Left lung (tissue), 10 donors: ENCODE results near the gene REG3A. TPM values are rescaled to one million over a fixed set of nuclear protein-coding genes. Genes with fewer than 3 reads are reported as not detected.

Experiments used
- ATAC-seq: fragments of 200-7000 bp; cut with Tn5 transposase; one replicate; pipeline ENCODE4 v1.9.1; 2020; ENCODE audit warnings: moderate library complexity
- DNase-seq, 4 donors: peaks; one replicate each; pipeline ENCODE4 v3.0.0-alpha.2; 2013 to 2020
- H3K27ac ChIP-seq, 2 donors: fragments of 200-600 bp; sonication (generic) in 1 of 2; one replicate each; pipeline versions ENCODE4 v1.5.0 to v1.8.0; 2020 to 2021
- H3K27me3 ChIP-seq, 2 donors: fragments of 200-600 bp; sonication (generic) in 1 of 2; one replicate each; pipeline versions ENCODE4 v1.5.0 to v1.8.0; 2020 to 2021
- H3K36me3 ChIP-seq, 2 donors: fragments of 200-600 bp; sonication (generic) in 1 of 2; one replicate each; pipeline versions ENCODE4 v1.5.0 to v1.8.0; 2020 to 2021
- H3K4me1 ChIP-seq, 2 donors: fragments of 200-600 bp; one replicate each; pipeline ENCODE4 v1.8.0; 2021
- H3K4me3 ChIP-seq, 2 donors: fragments of 200-600 bp; sonication (generic) in 1 of 2; one replicate each; pipeline versions ENCODE4 v1.5.0 to v1.8.0; 2020 to 2021; ENCODE audit warnings: mild to moderate bottlenecking in 1 of 2
- H3K9me3 ChIP-seq, 2 donors: fragments of 200-600 bp; sonication (generic) in 1 of 2; one replicate each; pipeline versions ENCODE4 v1.5.0 to v1.8.0; 2020 to 2021
- CTCF ChIP-seq, 2 donors: fragments of 200-600 bp; sonication (generic) in 1 of 2; IDR thresholded peaks; one replicate each; pipeline versions ENCODE4 v1.5.0 to v1.8.0; 2021; ENCODE audit warnings: antibody characterized with exemption in 2 of 2
- intact Hi-C, 2 donors: fragments of 100-400 bp; cut with DNase I; formaldehyde crosslinking; loops; one replicate each; pipeline versions ENCODE4 v1.11.2 to v1.14.2; 2022
- polyA plus RNA-seq, 6 donors: library from polyadenylated mRNA; unstranded; fragments of 120-200 nt; gene quantifications; one replicate each; pipeline ENCODE4 v1.2.1, GENCODE V29; 2013; ENCODE audit not compliant: insufficient read length in 6 of 6
- total RNA-seq, 2 donors: library from RNA; stranded (reverse); fragmentation: NEBNext Ultra II Directional; extraction: Animal tissue kit (Norgen Biotek cat#: 25700); gene quantifications; one replicate each; pipeline ENCODE4 v1.2.1, GENCODE V29; 2021
- donor health status: DM: no; HTN: yes; CAD: no.
- donor health status: DM: no; HTN: no; CAD: no.

Gene REG3A
- total and polyA plus RNA-seq, 8 donors, result not detected

- intact Hi-C loops, result no loop called here
- H3K9me3 ChIP-seq, result no peaks in the 10 kb centered on the region
- no peak overlapping the region for H3K4me3 ChIP-seq
- H3K27me3 ChIP-seq, result no peaks in the 10 kb centered on the region
- H3K27ac ChIP-seq, result no peak overlapping the region
- TF ChIP-seq CTCF (IDR thresholded peaks at IDR 0.05), result no peak
- H3K4me1 ChIP-seq, result no peaks in the 10 kb centered on the region
- ATAC-seq, result no peak
- no peak for DNase-seq
- H3K36me3 ChIP-seq, result no peaks in the 10 kb centered on the region
These were observed 33.9 kb downstream of the REG3A start for GRCh38 chr2:79125721-79125985.

- Histone ChIP-seq H3K36me3 (no peaks in the 10 kb centered on the region), H3K27ac (no peak overlapping the region), H3K9me3 (no peaks in the 10 kb centered on the region), H3K4me3 (no peak overlapping the region), H3K27me3 (no peaks in the 10 kb centered on the region), H3K4me1 (no peaks in the 10 kb centered on the region)
- DNase-seq (no peak), ATAC-seq (no peak)
- no peak for TF ChIP-seq CTCF (IDR thresholded peaks at IDR 0.05)
- intact Hi-C loops, result no loop called here
These were observed 34.4 kb downstream of the REG3A start for GRCh38 chr2:79124907-79125720.

GRCh38 chr2:79122676-79123075 lies 36.9 kb downstream of the REG3A start:
- H3K27me3 ChIP-seq, result no peaks in the 10 kb centered on the region
- DNase-seq (no peak), ATAC-seq (no peak)
- intact Hi-C loops, result no loop called here
- no peak for TF ChIP-seq CTCF (IDR thresholded peaks at IDR 0.05)
- H3K27ac ChIP-seq, result no peak overlapping the region
- H3K4me3 ChIP-seq, result no peak overlapping the region
- no peaks in the 10 kb centered on the region for H3K36me3 ChIP-seq
- H3K9me3 ChIP-seq, result no peaks in the 10 kb centered on the region
- no peaks in the 10 kb centered on the region for H3K4me1 ChIP-seq

- ATAC-seq (no peak), DNase-seq (no peak)
- Histone ChIP-seq H3K27ac (no peak within 1 kb of the TSS), H3K27me3 (no peaks in the 10 kb centered on the region), H3K4me3 (no peak within 1 kb of the TSS), H3K4me1 (no peaks in the 10 kb centered on the region), H3K36me3 (no peaks in the 10 kb centered on the region), H3K9me3 (no peaks in the 10 kb centered on the region)
- intact Hi-C loops, result no loop called here
- TF ChIP-seq CTCF (IDR thresholded peaks at IDR 0.05), result no peak
These were observed 39.3 kb downstream of the REG3A start, which contains the start of gene REG1A for GRCh38 chr2:79120194-79120713. TSS of gene REG1A (plus strand) at chr2:79120488. CDS start at chr2:79120862, 374 bp downstream.

GRCh38 chr2:79116997-79117928 lies 42.3 kb downstream of the REG3A start:
- no peak for TF ChIP-seq CTCF (IDR thresholded peaks at IDR 0.05)
- no peaks in the 10 kb centered on the region for H3K27me3 ChIP-seq
- no peaks in the 10 kb centered on the region for H3K4me1 ChIP-seq
- no peak overlapping the region for H3K27ac ChIP-seq
- no peaks in the 10 kb centered on the region for H3K36me3 ChIP-seq
- no peak for ATAC-seq
- DNase-seq, result no peak
- intact Hi-C loops, result no loop called here
- H3K9me3 ChIP-seq, result peaks cover 0 to 1% of the 10 kb centered on the region in 2 donors
- no peak overlapping the region for H3K4me3 ChIP-seq
